Neuronal stem cell (in vitro differentiated cells): ENCODE data around the gene COMP.

Source experiments
- DNase-seq: peaks from one replicate; pipeline ENCODE4 v3.0.0-alpha.2; 2013; ENCODE audit warnings: low spot score
- H2AFZ ChIP-seq: one replicate; pipeline ENCODE4 v1.6.1; 2013; ENCODE audit warnings: mild to moderate bottlenecking, low read length, inconsistent platforms
- H2AK5ac ChIP-seq: 2 replicates; pipeline ENCODE4 v1.6.1; 2013; ENCODE audit warnings: low read depth, mild to moderate bottlenecking, inconsistent platforms, low read length, moderate library complexity, mixed read lengths
- H2BK120ac ChIP-seq: 2 replicates; pipeline ENCODE4 v1.6.1; 2013; ENCODE audit warnings: low read depth, mild to moderate bottlenecking, inconsistent platforms, low read length, moderate library complexity, mixed read lengths
- H2BK12ac ChIP-seq: one replicate; pipeline ENCODE4 v1.6.1; 2013; ENCODE audit warnings: low read length, inconsistent platforms
- H2BK15ac ChIP-seq: 2 replicates; pipeline ENCODE4 v1.6.1; 2013; ENCODE audit warnings: mild to moderate bottlenecking, low read length, inconsistent platforms, mixed read lengths
- H2BK5ac ChIP-seq: one replicate; pipeline ENCODE4 v1.6.1; 2013; ENCODE audit warnings: inconsistent platforms, mild to moderate bottlenecking, low read length, moderate library complexity
- H3K14ac ChIP-seq: one replicate; pipeline ENCODE4 v1.6.1; 2013; ENCODE audit warnings: low read length, inconsistent platforms
- H3K18ac ChIP-seq: 2 replicates; pipeline ENCODE4 v1.6.1; 2013; ENCODE audit warnings: low read length, inconsistent platforms
- H3K23ac ChIP-seq: 2 replicates; pipeline ENCODE4 v1.6.1; 2013; ENCODE audit warnings: low read depth, mild to moderate bottlenecking, mixed read lengths, low read length, inconsistent platforms; ENCODE audit not compliant: poor library complexity
- H3K27ac ChIP-seq: replicated peaks from 3 replicates; pipeline ENCODE4 v1.5.1; 2013; ENCODE audit warnings: low read length, inconsistent platforms
- H3K27me3 ChIP-seq, 3 experiments: 2 replicates each; pipeline ENCODE4 v1.6.1; 2013; ENCODE audit warnings: low read length in 3 of 3, mild to moderate bottlenecking in 2 of 3, inconsistent platforms in 1 of 3, low read depth in 1 of 3, mixed read lengths in 1 of 3, moderate library complexity in 1 of 3; ENCODE audit not compliant: control insufficient read depth in 3 of 3, insufficient read depth in 3 of 3
- H3K36me3 ChIP-seq, 2 donors: replicated peaks in 1 of 2; 2 replicates each; pipeline ENCODE4 v1.6.1; 2013; ENCODE audit warnings: low read length in 2 of 2; ENCODE audit not compliant: control insufficient read depth in 2 of 2, insufficient read depth in 2 of 2
- H3K4ac ChIP-seq: 2 replicates; pipeline ENCODE4 v1.6.1; 2013; ENCODE audit warnings: inconsistent platforms, mild to moderate bottlenecking, low read length, moderate library complexity
- H3K4me1 ChIP-seq, 2 donors: 1 replicate in 1 of 2; 2 replicates in 1 of 2; pipeline ENCODE4 v1.6.1; 2013; ENCODE audit warnings: low read length in 2 of 2, low read depth in 1 of 2; ENCODE audit not compliant: control insufficient read depth in 2 of 2, insufficient read depth in 1 of 2
- H3K4me2 ChIP-seq: one replicate; pipeline ENCODE4 v1.6.1; 2013; ENCODE audit warnings: mild to moderate bottlenecking, low read length, inconsistent platforms; ENCODE audit not compliant: insufficient read depth, poor library complexity, severe bottlenecking
- H3K4me3 ChIP-seq, 2 donors: 2 replicates each; pipeline ENCODE4 v1.5.1; 2013; ENCODE audit warnings: low read length in 2 of 2, mild to moderate bottlenecking in 2 of 2, inconsistent platforms in 1 of 2, moderate library complexity in 1 of 2
- H3K79me1 ChIP-seq: one replicate; pipeline ENCODE4 v1.6.1; 2013; ENCODE audit warnings: low read depth, mild to moderate bottlenecking, inconsistent platforms, low read length, moderate library complexity
- H3K9ac ChIP-seq: one replicate; pipeline ENCODE4 v1.6.1; 2013; ENCODE audit warnings: mild to moderate bottlenecking, low read depth, low read length, inconsistent platforms; ENCODE audit not compliant: poor library complexity
- H3K9me3 ChIP-seq, 2 donors: replicated peaks in 1 of 2; 2 replicates each; pipeline versions ENCODE3 to v1.6.1; 2013; ENCODE audit warnings: low read length in 2 of 2, mild to moderate bottlenecking in 2 of 2, inconsistent platforms in 1 of 2, low read depth in 1 of 2, mixed read lengths in 1 of 2, moderate library complexity in 1 of 2; ENCODE audit not compliant: control insufficient read depth in 2 of 2, insufficient read depth in 1 of 2
- H4K8ac ChIP-seq: one replicate; pipeline ENCODE4 v1.6.1; 2013; ENCODE audit warnings: low read depth, mild to moderate bottlenecking, inconsistent platforms, low read length, moderate library complexity
- H4K91ac ChIP-seq: one replicate; pipeline ENCODE4 v1.6.1; 2013; ENCODE audit warnings: low read length, low read depth, mild to moderate bottlenecking, inconsistent platforms; ENCODE audit not compliant: poor library complexity
- WGBS, 2 donors: extraction: QIAGEN DNeasy Blood & Tissue Kit; methylation state at CpG; one replicate each; pipeline ENCODE4 v1.1.7; 2013; ENCODE audit warnings: missing lambda C conversion rate in 2 of 2, mixed read lengths in 1 of 2; ENCODE audit not compliant: insufficient read length in 2 of 2, insufficient replicate concordance in 1 of 2; ENCODE audit errors: extremely low coverage in 2 of 2; 5-methylcytosine and 5-hydroxymethylcytosine counted together

COMP gene

GRCh38 chr19:18788529-18789421, 2.3 kb downstream of the COMP start:
- no peak for DNase-seq
- Histone ChIP-seq H3K36me3 (no peaks in the 10 kb centered on the region), H3K14ac (peak overlapping the region; percentile 82), H3K27me3 (peaks cover 46 to 97% (median 95%) of the 10 kb centered on the region in 3 experiments), H3K4me1 (peaks cover 5 to 18% of the 10 kb centered on the region in 2 donors), H3K4me2 (no peak overlapping the region), H2AFZ (no peak overlapping the region), H3K9me3 (peaks cover 0 to 14% of the 10 kb centered on the region in 2 donors), H3K27ac (no peak overlapping the region), H2AK5ac (peak overlapping the region; percentile 70), H3K23ac (peak overlapping the region; percentile 85), H3K4ac (no peak overlapping the region), H3K4me3 (peak overlapping the region in 1 of 2 donors; percentile 14), H3K79me1 (peaks cover 4% of the 10 kb centered on the region), H2BK5ac (peak overlapping the region; percentile 53), H4K91ac (no peak overlapping the region), H3K9ac (no peak overlapping the region), H4K8ac (no peak overlapping the region), H2BK15ac (peak overlapping the region; percentile 43), H2BK12ac (no peak overlapping the region), H2BK120ac (no peak overlapping the region), H3K18ac (peak overlapping the region; percentile 80)
- WGBS, 2 donors, result no CpG with 5 or more reads among the region's 68 CpGs

- peak overlapping the region; percentile 83 for H3K14ac ChIP-seq
- H3K27ac ChIP-seq, result no peak overlapping the region
- peak overlapping the region in 1 of 2 donors; percentile 68 for H3K4me3 ChIP-seq
- no peak overlapping the region for H2BK5ac ChIP-seq
- DNase-seq, result peak; percentile 81
- H3K36me3 ChIP-seq, result no peaks in the 10 kb centered on the region
- no peak overlapping the region for H2BK12ac ChIP-seq
- H3K9ac ChIP-seq, result peak overlapping the region; percentile 56
- peak overlapping the region; percentile 32 for H2BK15ac ChIP-seq
- no peak overlapping the region for H4K91ac ChIP-seq
- peak overlapping the region; percentile 54 for H3K4ac ChIP-seq
- H3K18ac ChIP-seq, result peak overlapping the region; percentile 95
- peak overlapping the region; percentile 60 for H2AFZ ChIP-seq
- peak overlapping the region; percentile 32 for H3K23ac ChIP-seq
- peak overlapping the region; percentile 82 for H2AK5ac ChIP-seq
- peaks cover 5 to 18% of the 10 kb centered on the region in 2 donors for H3K4me1 ChIP-seq
- peaks cover 36 to 71% (median 64%) of the 10 kb centered on the region in 3 experiments for H3K27me3 ChIP-seq
- H4K8ac ChIP-seq, result no peak overlapping the region
- H3K4me2 ChIP-seq, result peak overlapping the region; percentile 73
- H2BK120ac ChIP-seq, result no peak overlapping the region
- peaks cover 3% of the 10 kb centered on the region for H3K79me1 ChIP-seq
- peaks cover 0 to 14% of the 10 kb centered on the region in 2 donors for H3K9me3 ChIP-seq
- WGBS, 2 donors, result no CpG with 5 or more reads among the region's 65 CpGs
Measured at GRCh38 chr19:18785179-18786124, 5.7 kb downstream of the COMP start.

- Histone ChIP-seq H3K4me1 (peaks cover 5 to 13% of the 10 kb centered on the region in 2 donors), H3K36me3 (no peaks in the 10 kb centered on the region), H2BK12ac (no peak overlapping the region), H3K14ac (no peak overlapping the region), H3K4ac (no peak overlapping the region), H2BK5ac (no peak overlapping the region), H3K79me1 (no peaks in the 10 kb centered on the region), H3K23ac (peak overlapping the region; percentile 16), H2BK120ac (no peak overlapping the region), H3K27me3 (peaks cover 32 to 71% (median 57%) of the 10 kb centered on the region in 3 experiments), H3K9ac (no peak overlapping the region), H4K8ac (no peak overlapping the region), H2AK5ac (peak overlapping the region; percentile 16), H3K27ac (no peak overlapping the region), H3K4me3 (peak overlapping the region in 1 of 2 donors; percentile 20), H4K91ac (no peak overlapping the region), H3K9me3 (peaks cover 0 to 14% of the 10 kb centered on the region in 2 donors), H2BK15ac (no peak overlapping the region), H3K18ac (peak overlapping the region; percentile 8), H3K4me2 (no peak overlapping the region), H2AFZ (no peak overlapping the region)
- no peak for DNase-seq
- no CpG with 5 or more reads among the region's 16 CpGs for WGBS, 2 donors
Measured at GRCh38 chr19:18784786-18785120, 6.4 kb downstream of the COMP start.
